Right lobe of liver (tissue), 6 donors: ENCODE measurements around the gene COLGALT1. TPM values are rescaled to one million over a fixed set of nuclear protein-coding genes. Genes with fewer than 3 reads are reported as not detected.

Source experiments
- ATAC-seq, 4 donors: fragments of 200-7000 bp; cut with Tn5 transposase; one replicate each; pipeline ENCODE4 v1.9.1; 2020; ENCODE audit warnings: mild to moderate bottlenecking in 4 of 4, moderate library complexity in 4 of 4
- DNase-seq, 3 donors: peaks; one replicate each; pipeline ENCODE4 v3.0.0-alpha.2; 2020
- H3K27ac ChIP-seq, 3 donors: fragments of 200-600 bp; one replicate each; pipeline ENCODE4 v1.8.0; 2022
- H3K27me3 ChIP-seq, 2 donors: fragments of 200-600 bp; one replicate each; pipeline ENCODE4 v1.8.0; 2022
- H3K36me3 ChIP-seq, 4 donors: fragments of 200-600 bp; sonication (generic) in 1 of 4; one replicate each; pipeline versions ENCODE4 v1.5.1 to v1.8.0; 2017 to 2022; ENCODE audit warnings: control low read depth in 1 of 4
- H3K4me1 ChIP-seq, 4 donors: fragments of 200-600 bp; sonication (generic) in 1 of 4; one replicate each; pipeline versions ENCODE4 v1.5.1 to v1.8.0; 2017 to 2022; ENCODE audit warnings: control low read depth in 1 of 4
- H3K4me3 ChIP-seq, 3 donors: fragments of 200-600 bp; one replicate each; pipeline ENCODE4 v1.8.0; 2022
- H3K9me3 ChIP-seq, 4 donors: fragments of 200-600 bp; sonication (generic) in 1 of 4; one replicate each; pipeline versions ENCODE4 v1.5.1 to v1.8.0; 2017 to 2022; ENCODE audit warnings: control low read depth in 1 of 4
- CTCF ChIP-seq, 4 donors: fragments of 200-600 bp in 3 of 4; fragments of 450-650 bp in 1 of 4; IDR thresholded peaks; one replicate each; pipeline versions ENCODE4 v1.5.1 to v1.8.0; 2016 to 2022; ENCODE audit warnings: antibody characterized with exemption in 4 of 4, mild to moderate bottlenecking in 2 of 4
- POLR2A ChIP-seq: fragments of 450-650 bp; IDR thresholded peaks from one replicate; pipeline ENCODE4 v1.6.1; 2017; ENCODE audit warnings: antibody characterized with exemption, mild to moderate bottlenecking
- WGBS: methylation state at CpG from one replicate; pipeline ENCODE4 v1.1.6; 2018; ENCODE audit warnings: low coverage, low lambda C conversion rate; ENCODE audit not compliant: insufficient coverage; ENCODE audit errors: missing lambda C conversion rate; 5-methylcytosine and 5-hydroxymethylcytosine counted together
- intact Hi-C, 2 donors: fragments of 100-400 bp; cut with DNase I; formaldehyde crosslinking; loops; one replicate each; pipeline versions ENCODE4 v1.11.2 to v1.14.1; 2022
- total RNA-seq, 6 experiments: library from RNA; depleted of rRNA in 2 of 6; stranded (reverse); fragments of >200 nt in 2 of 6; fragmentation: NEBNext Ultra II Directional in 3 of 6; extraction: Animal tissue kit (Norgen Biotek cat#: 25700) in 3 of 6; gene quantifications; one replicate each; pipeline versions ENCODE4 v1.1.0 to v1.2.4, GENCODE V29; 2016 to 2023
- donor health status: DM: no; HTN: yes; CAD: no.
- donor health status: DM: no; HTN: no; CAD: no.
- donor health status: DM: no; HTN: no; CAD: no.
- donor health status: DM: no; HTN: yes; CAD: no.
- donor health status: DM: no; HTN: yes; CAD: no.

Gene COLGALT1
- total RNA-seq, 6 experiments from 2014 or later: 23.2 to 36.8 (median 31.1) TPM

DNA sequence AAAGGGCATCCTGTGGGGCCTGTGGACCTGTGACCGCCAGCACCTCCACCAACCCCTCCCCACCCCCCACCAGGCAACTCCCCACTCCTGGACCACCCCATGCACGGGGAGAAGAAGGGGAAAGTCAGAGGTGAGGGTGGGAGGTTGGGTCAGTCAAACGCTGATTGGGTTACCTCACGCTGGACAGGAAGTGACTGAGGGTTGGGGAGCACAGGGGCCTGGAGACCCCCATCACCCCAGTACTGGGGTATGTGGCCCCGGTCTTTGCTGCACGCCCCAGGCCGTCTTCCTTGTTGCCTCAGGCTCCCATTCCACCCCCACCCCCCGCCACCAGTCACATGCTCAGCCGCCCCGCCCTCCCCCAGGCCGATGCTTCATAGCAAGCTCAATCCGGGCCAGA lies 59.0 kb downstream of the COLGALT1 start:
- no peak for TF ChIP-seq CTCF (IDR thresholded peaks at IDR 0.05)
- no peak for TF ChIP-seq POLR2A
- no peak overlapping the region for H3K27ac ChIP-seq
- no peaks in the 10 kb centered on the region for H3K4me1 ChIP-seq
- ATAC-seq: no peak
- no peaks in the 10 kb centered on the region for H3K36me3 ChIP-seq
- intact Hi-C loops: no loop called here
- 44% methylated on average over 3 of the region's 12 CpGs for WGBS
- no peaks in the 10 kb centered on the region for H3K9me3 ChIP-seq
- no peak for DNase-seq
- H3K4me3 ChIP-seq: no peak overlapping the region
- no peaks in the 10 kb centered on the region for H3K27me3 ChIP-seq

GRCh38 chr19:17615889-17616685 lies 60.6 kb downstream of the COLGALT1 start:
- TF ChIP-seq POLR2A (no peak), CTCF (IDR thresholded peaks at IDR 0.05) (no peak)
- no peaks in the 10 kb centered on the region for H3K4me1 ChIP-seq
- H3K4me3 ChIP-seq: no peak overlapping the region
- H3K27me3 ChIP-seq: no peaks in the 10 kb centered on the region
- intact Hi-C loops: no loop called here
- no peaks in the 10 kb centered on the region for H3K9me3 ChIP-seq
- no peaks in the 10 kb centered on the region for H3K36me3 ChIP-seq
- DNase-seq (peak in 1 of 3 donors; percentile 32), ATAC-seq (no peak)
- 22% methylated on average over 20 of the region's 27 CpGs for WGBS
- H3K27ac ChIP-seq: no peak overlapping the region

DNA sequence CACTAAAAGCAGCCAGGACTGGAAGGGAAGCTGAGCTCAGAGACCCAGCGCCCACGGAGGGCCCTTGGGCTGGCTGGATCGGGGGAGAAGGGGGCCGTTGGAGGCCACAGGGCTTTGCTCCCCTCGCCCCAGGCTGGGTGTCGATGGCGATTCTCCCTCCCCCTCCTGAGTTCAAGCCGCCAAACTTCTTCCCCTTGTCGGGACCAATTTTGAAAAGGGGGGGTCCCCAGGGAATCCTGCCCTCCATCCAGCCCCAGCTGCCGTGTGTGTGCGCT lies 61.2 kb downstream of the COLGALT1 start:
- no peaks in the 10 kb centered on the region for H3K4me1 ChIP-seq
- H3K9me3 ChIP-seq: no peaks in the 10 kb centered on the region
- H3K27me3 ChIP-seq: no peaks in the 10 kb centered on the region
- ATAC-seq (no peak), DNase-seq (peak in 1 of 3 donors; percentile 22)
- TF ChIP-seq POLR2A (no peak), CTCF (IDR thresholded peaks at IDR 0.05) (no peak)
- H3K27ac ChIP-seq: no peak overlapping the region
- intact Hi-C loops: no loop called here
- no peaks in the 10 kb centered on the region for H3K36me3 ChIP-seq
- H3K4me3 ChIP-seq: no peak overlapping the region
- no CpG with 5 or more reads among the region's 11 CpGs for WGBS

DNA sequence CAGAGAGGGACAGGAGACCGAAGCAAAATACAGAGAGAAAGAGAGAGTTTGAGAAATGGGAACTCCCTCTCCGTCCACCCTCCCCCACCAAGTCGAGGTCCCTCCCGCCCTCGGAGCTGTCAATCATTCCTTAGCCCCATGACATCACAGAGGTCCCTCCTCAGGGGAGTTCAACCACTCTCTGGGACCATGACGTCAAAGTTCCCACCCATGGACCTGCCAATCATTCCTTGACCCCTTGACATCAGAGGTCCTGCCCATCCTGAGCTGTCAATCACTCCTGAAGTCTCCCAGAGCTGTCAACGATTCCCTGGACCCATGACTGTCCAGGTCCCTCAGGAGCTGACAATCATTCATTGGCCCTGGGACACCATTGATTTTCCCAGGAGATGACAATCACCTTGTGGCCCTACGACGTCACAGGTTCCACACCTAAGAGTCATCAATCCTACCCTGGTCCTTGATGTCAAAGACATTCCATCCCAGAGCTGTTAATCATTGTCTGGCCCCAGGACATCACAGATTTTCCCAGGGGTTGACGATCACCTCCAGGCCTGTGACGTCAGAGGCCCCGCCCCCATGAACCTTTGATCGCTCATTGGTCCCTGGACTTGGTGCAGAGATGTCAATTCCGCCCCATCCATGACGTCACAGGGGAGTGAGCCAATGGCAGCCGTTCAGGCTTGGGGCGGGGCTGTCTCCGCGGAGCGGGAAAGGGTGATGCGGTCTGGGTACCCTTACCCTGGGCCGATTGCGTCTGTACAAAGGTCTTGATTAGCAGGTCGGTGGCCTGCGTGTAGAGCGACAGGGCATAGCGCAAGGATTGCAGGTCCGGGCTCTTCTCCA lies 61.7 kb downstream of the COLGALT1 start:
- Histone ChIP-seq H3K4me1 (no peaks in the 10 kb centered on the region), H3K4me3 (no peak overlapping the region), H3K36me3 (no peaks in the 10 kb centered on the region), H3K27ac (no peak overlapping the region), H3K27me3 (no peaks in the 10 kb centered on the region), H3K9me3 (no peaks in the 10 kb centered on the region)
- 36% methylated on average over 14 of the region's 28 CpGs for WGBS
- ATAC-seq (no peak), DNase-seq (peak in 1 of 3 donors; percentile 43)
- TF ChIP-seq POLR2A: no peak
- intact Hi-C loops: no loop called here

GRCh38 chr19:17617807-17618192 lies 62.4 kb downstream of the COLGALT1 start:
- DNase-seq: no peak
- Histone ChIP-seq H3K27me3 (no peaks in the 10 kb centered on the region), H3K27ac (no peak overlapping the region), H3K36me3 (no peaks in the 10 kb centered on the region), H3K9me3 (no peaks in the 10 kb centered on the region), H3K4me1 (no peaks in the 10 kb centered on the region), H3K4me3 (no peak overlapping the region)
- no peak for TF ChIP-seq CTCF (IDR thresholded peaks at IDR 0.05)
- TF ChIP-seq POLR2A: no peak
- no peak for ATAC-seq
- WGBS: 41% methylated on average over 4 of the region's 7 CpGs
- intact Hi-C loops: no loop called here
